ENCODE results near the gene P2RY6. TPM values are rescaled to one million over a fixed set of nuclear protein-coding genes. Genes with fewer than 3 reads are reported as not detected.

P2RY6 gene
- polyA plus RNA-seq, 2 of the 4 experiments (the other 2 are of a cell fraction), result 6.8 to 8.8 TPM

DNA sequence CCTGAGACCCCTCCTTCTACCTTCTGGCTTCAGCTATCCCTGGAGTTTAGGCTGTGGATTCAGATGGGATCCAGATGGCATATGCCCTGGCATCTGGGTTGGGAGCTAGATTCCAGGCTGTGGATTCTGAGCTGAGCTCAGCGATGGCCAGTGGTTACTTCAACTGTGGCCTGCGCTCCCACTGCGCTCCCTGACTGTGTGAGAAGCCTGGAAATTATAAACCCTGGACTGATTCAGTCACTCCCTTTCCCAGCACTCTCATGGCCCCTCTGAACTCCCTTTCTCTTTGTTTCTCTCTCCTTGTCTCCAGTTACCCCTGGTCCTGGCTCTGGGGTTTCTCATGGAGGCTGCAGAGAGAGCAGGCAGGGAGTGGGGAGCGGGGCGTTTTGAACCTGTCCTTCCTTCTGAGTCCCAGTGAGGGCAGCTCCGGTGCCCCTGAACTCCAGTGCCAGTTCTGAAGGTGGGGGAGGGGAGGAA is 40.8 kb downstream of the P2RY6 start:
- FAIRE-seq (no peak), DNase-seq (ENCODE audit: low read depth in 1 of 2, low spot score in 1 of 2) (no peak), ATAC-seq (no peak)
- H3K27ac ChIP-seq, result peak overlapping the region in 1 of 2 experiments; percentile 10; a peak in 1 of 6 replicates
- CTCF ChIA-PET, result interaction anchor here (1.7 to 18.2 kb wide), 5 partner anchors 14 to 81 kb away, joined by 4 to 205 read pairs (median 24); no protein-coding TSS in a partner anchor
- no peaks in the 10 kb centered on the region for H3K9me3 ChIP-seq
- TF ChIP-seq EP300 (IDR thresholded peaks at IDR 0.05) (no peak), CBX2 (IDR thresholded peaks at IDR 0.05; ENCODE audit: borderline replicate concordance, low read depth) (no peak), CBX8 (IDR thresholded peaks at IDR 0.05) (no peak), KDM5A (IDR thresholded peaks at IDR 0.05) (no peak), NR3C1 (IDR thresholded peaks at IDR 0.05) (no peak), GATA3 (IDR thresholded peaks at IDR 0.05; ENCODE audit: borderline replicate concordance) (no peak), EHMT2 (IDR thresholded peaks at IDR 0.05; ENCODE audit: low read depth) (no peak), POLR2AphosphoS2 (conservative IDR thresholded peaks at IDR 0.05; ENCODE audit: low read length) (no peak), HDAC2 (IDR thresholded peaks at IDR 0.05) (no peak), CEBPB (IDR thresholded peaks at IDR 0.05) (no peak), NPAS2 (CRISPR knock-in tag; IDR thresholded peaks at IDR 0.05; ENCODE audit: borderline replicate concordance) (no peak), RARB (CRISPR knock-in tag; IDR thresholded peaks at IDR 0.05) (no peak), POLR2A (IDR thresholded peaks at IDR 0.05; ENCODE audit: low read length) (no peak), HEYL (CRISPR knock-in tag; IDR thresholded peaks at IDR 0.05) (no peak), ELK1 (IDR thresholded peaks at IDR 0.05; ENCODE audit: low read depth, low read length) (no peak), RAD21 (conservative IDR thresholded peaks at IDR 0.05 in 1 of 2, IDR thresholded peaks at IDR 0.05 in 1 of 2) (no peak), RFX5 (IDR thresholded peaks at IDR 0.05) (no peak)
- TF ChIP-seq, protein P1, sequence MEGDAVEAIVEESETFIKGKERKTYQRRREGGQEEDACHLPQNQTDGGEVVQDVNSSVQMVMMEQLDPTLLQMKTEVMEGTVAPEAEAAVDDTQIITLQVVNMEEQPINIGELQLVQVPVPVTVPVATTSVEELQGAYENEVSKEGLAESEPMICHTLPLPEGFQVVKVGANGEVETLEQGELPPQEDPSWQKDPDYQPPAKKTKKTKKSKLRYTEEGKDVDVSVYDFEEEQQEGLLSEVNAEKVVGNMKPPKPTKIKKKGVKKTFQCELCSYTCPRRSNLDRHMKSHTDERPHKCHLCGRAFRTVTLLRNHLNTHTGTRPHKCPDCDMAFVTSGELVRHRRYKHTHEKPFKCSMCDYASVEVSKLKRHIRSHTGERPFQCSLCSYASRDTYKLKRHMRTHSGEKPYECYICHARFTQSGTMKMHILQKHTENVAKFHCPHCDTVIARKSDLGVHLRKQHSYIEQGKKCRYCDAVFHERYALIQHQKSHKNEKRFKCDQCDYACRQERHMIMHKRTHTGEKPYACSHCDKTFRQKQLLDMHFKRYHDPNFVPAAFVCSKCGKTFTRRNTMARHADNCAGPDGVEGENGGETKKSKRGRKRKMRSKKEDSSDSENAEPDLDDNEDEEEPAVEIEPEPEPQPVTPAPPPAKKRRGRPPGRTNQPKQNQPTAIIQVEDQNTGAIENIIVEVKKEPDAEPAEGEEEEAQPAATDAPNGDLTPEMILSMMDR (IDR thresholded peaks at IDR 0.05), result no peak
- TF ChIP-seq, protein P2, sequence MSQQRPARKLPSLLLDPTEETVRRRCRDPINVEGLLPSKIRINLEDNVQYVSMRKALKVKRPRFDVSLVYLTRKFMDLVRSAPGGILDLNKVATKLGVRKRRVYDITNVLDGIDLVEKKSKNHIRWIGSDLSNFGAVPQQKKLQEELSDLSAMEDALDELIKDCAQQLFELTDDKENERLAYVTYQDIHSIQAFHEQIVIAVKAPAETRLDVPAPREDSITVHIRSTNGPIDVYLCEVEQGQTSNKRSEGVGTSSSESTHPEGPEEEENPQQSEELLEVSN (IDR thresholded peaks at IDR 0.05; ENCODE audit: borderline replicate concordance, low read depth), result no peak
- TF ChIP-seq, protein P3, sequence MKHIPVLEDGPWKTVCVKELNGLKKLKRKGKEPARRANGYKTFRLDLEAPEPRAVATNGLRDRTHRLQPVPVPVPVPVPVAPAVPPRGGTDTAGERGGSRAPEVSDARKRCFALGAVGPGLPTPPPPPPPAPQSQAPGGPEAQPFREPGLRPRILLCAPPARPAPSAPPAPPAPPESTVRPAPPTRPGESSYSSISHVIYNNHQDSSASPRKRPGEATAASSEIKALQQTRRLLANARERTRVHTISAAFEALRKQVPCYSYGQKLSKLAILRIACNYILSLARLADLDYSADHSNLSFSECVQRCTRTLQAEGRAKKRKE (CRISPR knock-in tag; IDR thresholded peaks at IDR 0.05; ENCODE audit: low read depth), result no peak
- H3K4me3 ChIP-seq, result no peak overlapping the region
- WGBS (ENCODE audit: missing lambda C conversion rate), result 90% methylated on average over 6 of the region's 6 CpGs
- peaks cover 33% of the 10 kb centered on the region for H3K4me1 ChIP-seq
- peak overlapping the region; percentile 37 for H3K4me2 ChIP-seq
- POLR2A ChIA-PET, result no interaction called here

DNA sequence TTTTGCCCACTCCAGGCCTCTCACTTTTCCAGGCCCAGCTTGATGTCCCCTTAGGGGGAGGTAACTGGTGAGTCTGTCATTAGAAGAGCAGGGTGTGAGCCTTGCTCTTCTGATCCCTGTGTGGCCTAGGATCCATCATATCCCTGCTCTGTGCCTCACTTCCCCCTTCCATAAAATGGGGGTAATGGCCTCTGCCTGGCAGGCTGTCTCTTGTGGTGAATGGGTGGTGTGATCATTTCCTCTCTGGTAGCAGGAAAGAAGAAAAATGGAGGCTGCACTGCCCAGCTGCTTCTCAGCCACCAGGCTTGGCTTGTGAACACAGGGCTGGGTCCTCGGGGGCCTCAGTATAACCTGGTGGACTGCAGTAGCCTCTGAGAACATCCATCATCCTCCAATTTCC is 41.5 kb downstream of the P2RY6 start:
- POLR2A ChIA-PET, result no interaction called here
- DNase-seq (ENCODE audit: low read depth in 1 of 2, low spot score in 1 of 2) (no peak), FAIRE-seq (no peak), ATAC-seq (no peak)
- 71% methylated on average over 1 of the region's 1 CpG for WGBS (ENCODE audit: missing lambda C conversion rate)
- H3K4me2 ChIP-seq, result no peak overlapping the region
- H3K4me3 ChIP-seq, result no peak overlapping the region
- H3K4me1 ChIP-seq, result peaks cover 33% of the 10 kb centered on the region
- TF ChIP-seq CHD4 (IDR thresholded peaks at IDR 0.05; ENCODE audit: borderline replicate concordance), result no peak
- no peaks in the 10 kb centered on the region for H3K9me3 ChIP-seq
- H3K27ac ChIP-seq, result no peak overlapping the region
- CTCF ChIA-PET, result interaction anchor here (1.7 to 18.2 kb wide), 6 partner anchors 13 to 80 kb away, joined by 4 to 205 read pairs (median 18); no protein-coding TSS in a partner anchor
